Measurements from ENCODE around the gene EEFSEC. TPM values are rescaled to one million over a fixed set of nuclear protein-coding genes. Genes with fewer than 3 reads are reported as not detected.

The EEFSEC gene
- total and polyA plus RNA-seq, 2 experiments from 2014 or later, result 10.1 to 16.2 TPM

DNA sequence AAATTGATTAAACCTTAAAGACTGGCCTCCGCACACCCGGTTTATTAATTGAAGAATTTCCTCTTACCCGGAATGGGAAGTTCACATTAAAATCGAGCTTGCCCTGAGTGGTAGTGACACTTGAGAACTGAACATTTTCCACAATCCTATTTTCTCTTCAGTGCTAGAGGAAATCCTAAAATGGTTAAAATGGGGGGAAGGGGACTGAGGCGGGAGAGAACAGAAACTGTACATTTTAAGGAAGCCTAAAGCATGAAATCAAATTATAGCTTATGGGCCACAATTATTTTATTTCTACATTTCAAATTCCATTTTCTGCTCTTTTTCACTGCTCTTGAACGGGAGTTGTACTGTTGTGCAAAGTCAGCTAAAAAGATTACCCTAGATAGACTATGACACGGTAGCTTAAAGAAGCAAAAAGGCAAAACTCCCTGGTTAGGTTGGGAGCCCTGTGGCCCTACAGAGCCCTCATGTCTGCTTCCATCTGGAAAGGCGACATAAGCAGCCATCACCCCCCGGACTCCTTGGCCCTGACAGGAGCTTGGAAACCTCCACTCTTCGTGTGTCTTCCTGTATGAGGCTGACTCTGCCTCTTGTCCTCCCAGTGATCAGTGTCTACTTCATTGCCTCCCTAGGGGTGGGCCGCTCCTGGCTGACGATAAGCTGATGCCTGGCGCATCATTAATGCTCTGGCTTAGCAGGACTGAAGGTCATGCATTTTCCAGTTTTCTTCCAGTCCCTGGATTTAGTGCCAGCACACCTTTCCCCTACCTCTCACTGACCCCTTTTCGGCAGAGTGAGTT is 79.3 kb downstream of the EEFSEC start:
- H3K4me3 Mint-ChIP-seq, result no peak overlapping the region
- H3F3A ChIP-seq (replicated peaks; ENCODE audit: low read depth), result no peaks in the 10 kb centered on the region
- H3K27ac ChIP-seq (ENCODE audit: low read depth), result no peak overlapping the region
- TF ChIP-seq NANOG (IDR thresholded peaks at IDR 0.05; ENCODE audit: borderline replicate concordance) (no peak), EZH2phosphoT487 (IDR thresholded peaks at IDR 0.05; ENCODE audit: unreplicated experiment) (no peak), ZNF331 (CRISPR knock-in tag; IDR thresholded peaks at IDR 0.05; ENCODE audit: low read depth) (no peak), STAT1 (IDR thresholded peaks at IDR 0.05; ENCODE audit: unreplicated experiment) (no peak), EZH2 (IDR thresholded peaks at IDR 0.05; ENCODE audit: low read depth, unreplicated experiment) (no peak), CREB1 (CRISPR knock-in tag; IDR thresholded peaks at IDR 0.05; ENCODE audit: low read depth) (no peak), POLR2AphosphoS5 (IDR thresholded peaks at IDR 0.05; ENCODE audit: low read depth) (no peak), ETS1 (IDR thresholded peaks at IDR 0.05) (no peak), JUNB (IDR thresholded peaks at IDR 0.05; ENCODE audit: unreplicated experiment) (no peak)
- TF ChIP-seq, protein P1, sequence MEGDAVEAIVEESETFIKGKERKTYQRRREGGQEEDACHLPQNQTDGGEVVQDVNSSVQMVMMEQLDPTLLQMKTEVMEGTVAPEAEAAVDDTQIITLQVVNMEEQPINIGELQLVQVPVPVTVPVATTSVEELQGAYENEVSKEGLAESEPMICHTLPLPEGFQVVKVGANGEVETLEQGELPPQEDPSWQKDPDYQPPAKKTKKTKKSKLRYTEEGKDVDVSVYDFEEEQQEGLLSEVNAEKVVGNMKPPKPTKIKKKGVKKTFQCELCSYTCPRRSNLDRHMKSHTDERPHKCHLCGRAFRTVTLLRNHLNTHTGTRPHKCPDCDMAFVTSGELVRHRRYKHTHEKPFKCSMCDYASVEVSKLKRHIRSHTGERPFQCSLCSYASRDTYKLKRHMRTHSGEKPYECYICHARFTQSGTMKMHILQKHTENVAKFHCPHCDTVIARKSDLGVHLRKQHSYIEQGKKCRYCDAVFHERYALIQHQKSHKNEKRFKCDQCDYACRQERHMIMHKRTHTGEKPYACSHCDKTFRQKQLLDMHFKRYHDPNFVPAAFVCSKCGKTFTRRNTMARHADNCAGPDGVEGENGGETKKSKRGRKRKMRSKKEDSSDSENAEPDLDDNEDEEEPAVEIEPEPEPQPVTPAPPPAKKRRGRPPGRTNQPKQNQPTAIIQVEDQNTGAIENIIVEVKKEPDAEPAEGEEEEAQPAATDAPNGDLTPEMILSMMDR (conservative IDR thresholded peaks at IDR 0.05; ENCODE audit: low read depth in 2 of 2), result no peak
- H3K9me2 ChIP-seq (ENCODE audit: insufficient read depth), result 0 out of 2 replicates have a peak, but pooled peaks cover 4% of the 10 kb centered on the region
- H3K27ac Mint-ChIP-seq, result no peak overlapping the region
- H3K4me2 ChIP-seq, result no peak overlapping the region
- peaks cover 20% of the 10 kb centered on the region for H3K4me1 Mint-ChIP-seq
- ATAC-seq, result no peak
- no peaks in the 10 kb centered on the region for H3K9me3 Mint-ChIP-seq
- no peak for DNase-seq (ENCODE audit: low spot score)
- H3K36me3 Mint-ChIP-seq (ENCODE audit: low read depth), result no peaks in the 10 kb centered on the region
- H2AFZ ChIP-seq, result no peak overlapping the region
- no peak overlapping the region for H3K4me3 ChIP-seq
- no peaks in the 10 kb centered on the region; the same call in 1 of the 2 replicates for H4K20me1 ChIP-seq (replicated peaks; ENCODE audit: insufficient read depth)
- no peaks in the 10 kb centered on the region for H3K36me3 ChIP-seq (ENCODE audit: insufficient read depth)
- no peaks in the 10 kb centered on the region for H3K79me2 ChIP-seq (replicated peaks; ENCODE audit: insufficient read depth)
- H3K27me3 Mint-ChIP-seq (ENCODE audit: insufficient read depth, low read depth, poor library complexity), result peaks cover 7% of the 10 kb centered on the region
- H3K4me1 ChIP-seq (ENCODE audit: insufficient read depth), result peaks cover 8% of the 10 kb centered on the region; the same call in 1 of the 2 replicates
- no peaks in the 10 kb centered on the region for H3K27me3 ChIP-seq (ENCODE audit: insufficient read depth)

GRCh38 chr3:128235207-128235926 is 82.1 kb downstream of the EEFSEC start:
- H3K27ac Mint-ChIP-seq, result no peak overlapping the region; the same call in 1 of the 2 replicates
- Histone ChIP-seq H3F3A (replicated peaks; ENCODE audit: low read depth) (no peaks in the 10 kb centered on the region), H3K9me2 (ENCODE audit: insufficient read depth) (0 out of 2 replicates have a peak, but pooled peaks cover 4% of the 10 kb centered on the region), H3K79me2 (replicated peaks; ENCODE audit: insufficient read depth) (no peaks in the 10 kb centered on the region), H3K27me3 (ENCODE audit: insufficient read depth) (no peaks in the 10 kb centered on the region), H3K4me2 (no peak overlapping the region), H3K4me1 (ENCODE audit: insufficient read depth) (peaks cover 8% of the 10 kb centered on the region; the same call in 1 of the 2 replicates), H3K36me3 (ENCODE audit: insufficient read depth) (no peaks in the 10 kb centered on the region), H2AFZ (no peak overlapping the region), H3K4me3 (no peak overlapping the region), H3K27ac (ENCODE audit: low read depth) (no peak overlapping the region), H4K20me1 (replicated peaks; ENCODE audit: insufficient read depth) (no peaks in the 10 kb centered on the region; the same call in 1 of the 2 replicates)
- H3K4me1 Mint-ChIP-seq, result peaks cover 37% of the 10 kb centered on the region
- TF ChIP-seq ETS1 (IDR thresholded peaks at IDR 0.05), result no peak
- DNase-seq (ENCODE audit: low spot score) (no peak), ATAC-seq (no peak)
- no peak overlapping the region for H3K4me3 Mint-ChIP-seq
- no peaks in the 10 kb centered on the region for H3K36me3 Mint-ChIP-seq (ENCODE audit: low read depth)
- H3K27me3 Mint-ChIP-seq (ENCODE audit: insufficient read depth, low read depth, poor library complexity), result peaks cover 4% of the 10 kb centered on the region
- no peaks in the 10 kb centered on the region for H3K9me3 Mint-ChIP-seq
